ENCODE measurements around the gene USP37.

The USP37 gene

GRCh38 chr2:218400930-218401881, 166.9 kb downstream of the USP37 start:
- no peak for DNase-seq

Measured in NCI-H1092 treated with DMSO at 0.1 percent for 48 hours (cell line).